GM12874 (cell line): ENCODE data around the gene MYH16.

Source experiments
- CTCF ChIP-seq: IDR thresholded peaks from 2 replicates; pipeline ENCODE4 v1.5.1; 2011; ENCODE audit warnings: low read depth, mild to moderate bottlenecking, control low read depth, low read length, moderate library complexity; ENCODE audit not compliant: insufficient read depth

The MYH16 gene

GRCh38 chr7:99267481-99267840, 5.2 kb upstream of the MYH16 start:
- no peak for TF ChIP-seq CTCF

- TF ChIP-seq CTCF: no peak
Measured at GRCh38 chr7:99267841-99268576, 4.6 kb upstream of the MYH16 start.

- TF ChIP-seq CTCF: no peak
Measured at GRCh38 chr7:99268577-99268908, 4.1 kb upstream of the MYH16 start.

GRCh38 chr7:99270702-99271101, 1.9 kb upstream of the MYH16 start:
- no peak for TF ChIP-seq CTCF

- no peak for TF ChIP-seq CTCF
Measured at GRCh38 chr7:99275496-99275895, 2.9 kb downstream of the MYH16 start.

- 0 out of 2 replicates have a peak, but pooled peaks have one; percentile 17 for TF ChIP-seq CTCF
Measured at GRCh38 chr7:99278180-99278579, 5.5 kb downstream of the MYH16 start.

GRCh38 chr7:99287779-99288534, 15.3 kb downstream of the MYH16 start:
- TF ChIP-seq CTCF: no peak
